ENCODE data around the gene CYREN.

Gene CYREN

GRCh38 chr7:135143885-135144668 is 26.4 kb downstream of the CYREN start:
- TF ChIP-seq EGR1 (IDR thresholded peaks at IDR 0.05) (no peak), FOXM1 (IDR thresholded peaks at IDR 0.05; ENCODE audit: borderline replicate concordance, low read depth) (no peak), NFIC (IDR thresholded peaks at IDR 0.05) (no peak), CEBPB (IDR thresholded peaks at IDR 0.05) (no peak), TEAD4 (IDR thresholded peaks at IDR 0.05) (no peak), CREB1 (IDR thresholded peaks at IDR 0.05; ENCODE audit: low read depth) (no peak), REST (IDR thresholded peaks at IDR 0.05; ENCODE audit: low read depth) (no peak), ZBTB7A (IDR thresholded peaks at IDR 0.05; ENCODE audit: low read depth) (no peak), YY1 (IDR thresholded peaks at IDR 0.05; ENCODE audit: low read depth) (no peak), RAD21 (IDR thresholded peaks at IDR 0.05; ENCODE audit: low read depth) (no peak), MAX (IDR thresholded peaks at IDR 0.05) (no peak), TCF12 (IDR thresholded peaks at IDR 0.05; ENCODE audit: low read depth) (no peak), EP300 (IDR thresholded peaks at IDR 0.05; ENCODE audit: borderline replicate concordance) (no peak)

- TF ChIP-seq REST (IDR thresholded peaks at IDR 0.05; ENCODE audit: low read depth) (no peak), TAF1 (IDR thresholded peaks at IDR 0.05; ENCODE audit: low read depth) (no peak), CREB1 (IDR thresholded peaks at IDR 0.05; ENCODE audit: low read depth) (no peak), ZBTB7A (IDR thresholded peaks at IDR 0.05; ENCODE audit: low read depth) (no peak), NFIC (IDR thresholded peaks at IDR 0.05) (no peak), YY1 (IDR thresholded peaks at IDR 0.05; ENCODE audit: low read depth) (no peak), RAD21 (IDR thresholded peaks at IDR 0.05; ENCODE audit: low read depth) (no peak), TCF12 (IDR thresholded peaks at IDR 0.05; ENCODE audit: low read depth) (no peak), CEBPB (IDR thresholded peaks at IDR 0.05) (no peak), EP300 (IDR thresholded peaks at IDR 0.05; ENCODE audit: borderline replicate concordance) (no peak), USF1 (IDR thresholded peaks at IDR 0.05) (no peak), TEAD4 (IDR thresholded peaks at IDR 0.05) (no peak), EGR1 (IDR thresholded peaks at IDR 0.05) (no peak), FOXM1 (IDR thresholded peaks at IDR 0.05; ENCODE audit: borderline replicate concordance, low read depth) (no peak), MAX (IDR thresholded peaks at IDR 0.05) (no peak)
These were observed 40.9 kb downstream of the CYREN start for GRCh38 chr7:135129579-135129978.

- no peak for TF ChIP-seq TAF1 (IDR thresholded peaks at IDR 0.05; ENCODE audit: low read depth)
- no peak for TF ChIP-seq NFIC (IDR thresholded peaks at IDR 0.05)
- TF ChIP-seq FOXM1 (IDR thresholded peaks at IDR 0.05; ENCODE audit: borderline replicate concordance, low read depth), result no peak
- no peak for TF ChIP-seq REST (IDR thresholded peaks at IDR 0.05; ENCODE audit: low read depth)
- no peak for TF ChIP-seq TCF12 (IDR thresholded peaks at IDR 0.05; ENCODE audit: low read depth)
- no peak for TF ChIP-seq USF1 (IDR thresholded peaks at IDR 0.05)
- no peak for TF ChIP-seq CEBPB (IDR thresholded peaks at IDR 0.05)
These were observed 41.6 kb downstream of the CYREN start for GRCh38 chr7:135128931-135129330.

- TF ChIP-seq MAX (IDR thresholded peaks at IDR 0.05) (no peak), RAD21 (IDR thresholded peaks at IDR 0.05; ENCODE audit: low read depth) (no peak), EGR1 (IDR thresholded peaks at IDR 0.05) (no peak), REST (IDR thresholded peaks at IDR 0.05; ENCODE audit: low read depth) (no peak), CEBPB (IDR thresholded peaks at IDR 0.05) (no peak), EP300 (IDR thresholded peaks at IDR 0.05; ENCODE audit: borderline replicate concordance) (no peak), NFIC (IDR thresholded peaks at IDR 0.05) (no peak), TCF12 (IDR thresholded peaks at IDR 0.05; ENCODE audit: low read depth) (no peak), ZBTB7A (IDR thresholded peaks at IDR 0.05; ENCODE audit: low read depth) (no peak), YY1 (IDR thresholded peaks at IDR 0.05; ENCODE audit: low read depth) (no peak), FOXM1 (IDR thresholded peaks at IDR 0.05; ENCODE audit: borderline replicate concordance, low read depth) (no peak), CREB1 (IDR thresholded peaks at IDR 0.05; ENCODE audit: low read depth) (no peak), TAF1 (IDR thresholded peaks at IDR 0.05; ENCODE audit: low read depth) (no peak)
These were observed 48.6 kb downstream of the CYREN start for GRCh38 chr7:135121868-135122267.

Measured in Ishikawa (cell line).